Subcutaneous adipose tissue (tissue), 4 donors: ENCODE measurements around the gene CDH4. TPM values are rescaled to one million over a fixed set of nuclear protein-coding genes. Genes with fewer than 3 reads are reported as not detected.

Experiments used
- CTCF ChIP-seq: fragments of 450-650 bp; IDR thresholded peaks from one replicate; pipeline ENCODE4 v1.5.1; 2016; ENCODE audit warnings: low read depth, mild to moderate bottlenecking, control low read depth, antibody characterized with exemption, moderate library complexity
- total RNA-seq, 4 donors: library from RNA; depleted of rRNA; stranded (reverse); fragments of >200 nt; gene quantifications; one replicate each; pipeline ENCODE4 v1.1.0, GENCODE V29; 2016

CDH4 gene
- total RNA-seq, 4 donors from 2014 or later: not detected

GRCh38 chr20:61436667-61437279 lies 184.7 kb downstream of the CDH4 start:
- TF ChIP-seq CTCF: no peak

- no peak for TF ChIP-seq CTCF
These were observed 185.5 kb downstream of the CDH4 start for GRCh38 chr20:61437280-61438206.

- TF ChIP-seq CTCF: no peak
These were observed 186.2 kb downstream of the CDH4 start for GRCh38 chr20:61438285-61438684.

GRCh38 chr20:61439251-61439650 lies 187.2 kb downstream of the CDH4 start:
- no peak for TF ChIP-seq CTCF

GRCh38 chr20:61440548-61441055 lies 188.5 kb downstream of the CDH4 start:
- TF ChIP-seq CTCF: no peak

GRCh38 chr20:61441537-61441936 lies 189.5 kb downstream of the CDH4 start:
- TF ChIP-seq CTCF: no peak

- no peak for TF ChIP-seq CTCF
These were observed 190.1 kb downstream of the CDH4 start for GRCh38 chr20:61442075-61442670.
